ENCODE measurements around the gene PFN1. TPM values are rescaled to one million over a fixed set of nuclear protein-coding genes. Genes with fewer than 3 reads are reported as not detected.

PFN1 gene
- polyA plus RNA-seq, 1 donor, result 349 TPM

DNA sequence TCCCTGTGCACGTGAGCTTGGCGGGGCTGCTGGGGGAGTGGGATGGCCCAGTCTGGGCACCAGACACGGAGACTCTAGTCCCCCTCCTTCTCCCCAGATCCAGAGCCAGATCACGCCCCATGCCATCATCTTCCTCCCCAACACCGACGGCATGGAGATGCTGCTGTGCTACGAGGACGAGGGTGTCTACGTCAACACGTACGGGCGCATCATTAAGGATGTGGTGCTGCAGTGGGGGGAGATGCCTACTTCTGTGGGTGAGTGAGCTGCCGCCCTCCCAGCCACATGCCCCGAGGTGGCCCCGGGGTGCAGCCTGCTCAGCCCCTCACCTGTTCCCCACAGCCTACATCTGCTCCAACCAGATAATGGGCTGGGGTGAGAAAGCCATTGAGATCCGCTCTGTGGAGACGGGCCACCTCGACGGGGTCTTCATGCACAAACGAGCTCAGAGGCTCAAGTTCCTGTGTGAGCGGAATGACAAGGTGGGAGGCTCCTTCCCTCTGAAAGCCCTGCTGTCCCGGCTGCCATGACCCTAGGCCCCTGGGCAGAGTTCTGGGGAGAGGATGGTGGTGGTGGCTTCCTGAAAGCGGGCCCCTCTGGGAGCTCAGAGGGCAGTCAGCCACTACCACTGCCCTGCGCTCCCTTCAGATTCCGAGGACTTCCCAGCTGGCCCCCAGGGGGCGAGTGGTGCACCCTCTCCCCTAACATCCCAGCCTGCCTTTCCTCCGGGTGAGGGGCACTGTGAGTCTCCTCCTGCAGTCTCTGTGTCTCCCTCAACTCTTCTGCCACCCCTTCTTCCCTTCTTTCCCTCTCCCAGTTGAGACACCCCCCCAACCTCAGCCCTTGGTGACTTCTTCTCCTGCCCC, 51.8 kb downstream of the PFN1 start:
- no peak for DNase-seq (ENCODE audit: low read depth)

GRCh38 chr17:4895657-4896331, 52.5 kb downstream of the PFN1 start:
- no peak for DNase-seq (ENCODE audit: low read depth)

Other genes starting within 250 kb of the PFN1 start
- gene PELP1, start 244.4 kb downstream of the PFN1 start, polyA plus RNA-seq (ENCODE audit: insufficient read length), result 31.9 TPM
- gene ARRB2, start 237.9 kb downstream of the PFN1 start, polyA plus RNA-seq (ENCODE audit: insufficient read length), result 22.3 TPM
- 18.0 TPM for gene MED11, start 217.1 kb downstream of the PFN1 start, polyA plus RNA-seq (ENCODE audit: insufficient read length)
- gene ZMYND15, start 208.7 kb downstream of the PFN1 start, polyA plus RNA-seq (ENCODE audit: insufficient read length), result 0.28 TPM
- gene CXCL16, start 208.6 kb downstream of the PFN1 start, polyA plus RNA-seq (ENCODE audit: insufficient read length), result 5.1 TPM
- not detected for gene TM4SF5, start 176.6 kb downstream of the PFN1 start, polyA plus RNA-seq (ENCODE audit: insufficient read length)
- gene VMO1, start 162.2 kb downstream of the PFN1 start, polyA plus RNA-seq (ENCODE audit: insufficient read length), result 9.7 TPM
- gene GLTPD2, start 159.6 kb downstream of the PFN1 start, polyA plus RNA-seq (ENCODE audit: insufficient read length), result 0.95 TPM
- 96.7 TPM for gene PSMB6, start 152.4 kb downstream of the PFN1 start, polyA plus RNA-seq (ENCODE audit: insufficient read length)
- gene PLD2, start 141.4 kb downstream of the PFN1 start, polyA plus RNA-seq (ENCODE audit: insufficient read length), result 25.4 TPM
- gene MINK1, start 115.2 kb downstream of the PFN1 start, polyA plus RNA-seq (ENCODE audit: insufficient read length), result 25.4 TPM
- gene C17orf107, start 49.0 kb downstream of the PFN1 start, polyA plus RNA-seq (ENCODE audit: insufficient read length), result 1.3 TPM
- 2.3 TPM for gene CHRNE, start 45.4 kb downstream of the PFN1 start, polyA plus RNA-seq (ENCODE audit: insufficient read length)
- 0.92 TPM for gene GP1BA, start 16.3 kb downstream of the PFN1 start, polyA plus RNA-seq (ENCODE audit: insufficient read length)
- gene SLC25A11, start 8.5 kb downstream of the PFN1 start, polyA plus RNA-seq (ENCODE audit: insufficient read length), result 53.8 TPM
- 72.7 TPM for gene RNF167, start 8.3 kb downstream of the PFN1 start, polyA plus RNA-seq (ENCODE audit: insufficient read length)
- 2,114 TPM for gene ENO3, start 2.6 kb upstream of the PFN1 start, polyA plus RNA-seq (ENCODE audit: insufficient read length)
- 90.2 TPM for gene SPAG7, start 19.3 kb upstream of the PFN1 start, polyA plus RNA-seq (ENCODE audit: insufficient read length)
- gene CAMTA2, start 39.1 kb upstream of the PFN1 start, polyA plus RNA-seq (ENCODE audit: insufficient read length), result 27.3 TPM
- gene INCA1, start 49.0 kb upstream of the PFN1 start, polyA plus RNA-seq (ENCODE audit: insufficient read length), result 5.0 TPM
- 120 TPM for gene KIF1C, start 49.4 kb upstream of the PFN1 start, polyA plus RNA-seq (ENCODE audit: insufficient read length)
- 0.08 TPM for gene SLC52A1, start 86.9 kb upstream of the PFN1 start, polyA plus RNA-seq (ENCODE audit: insufficient read length)
- gene ZFP3, start 129.9 kb upstream of the PFN1 start, polyA plus RNA-seq (ENCODE audit: insufficient read length), result 11.8 TPM
- 24.4 TPM for gene ZNF232, start 163.3 kb upstream of the PFN1 start, polyA plus RNA-seq (ENCODE audit: insufficient read length)
- gene USP6, start 167.5 kb upstream of the PFN1 start, polyA plus RNA-seq (ENCODE audit: insufficient read length), result 30.0 TPM
- 11.2 TPM for gene ZNF594, start 243.3 kb upstream of the PFN1 start, polyA plus RNA-seq (ENCODE audit: insufficient read length)

All from forelimb muscle (tissue), 1 donor.